H1 (cell line): Measurements from ENCODE around the gene CKLF. TPM values are rescaled to one million over a fixed set of nuclear protein-coding genes. Genes with fewer than 3 reads are reported as not detected.

ENCODE experiments used
- CTCF ChIA-PET: fragments of 300-600 bp; sonication (Branson Sonifier 250); formaldehyde crosslinking; loops from one replicate; lab custom pipeline; 2021; ENCODE audit not compliant: partially characterized antibody; lab: Charles Lee
- POLR2A ChIA-PET: fragments of 300-600 bp; sonication (Branson Sonifier 250); formaldehyde crosslinking; loops from one replicate; lab custom pipeline; 2021; ENCODE audit warnings: inconsistent platforms; ENCODE audit not compliant: partially characterized antibody; lab: Charles Lee
- DNase-seq, 2 experiments: peaks; one replicate each; pipeline versions ENCODE4 v3.0.0 to v3.0.0-alpha.2; 2010 to 2022; ENCODE audit warnings: low spot score in 2 of 2, low read depth in 1 of 2, mixed read lengths in 1 of 2
- FAIRE-seq: peaks from 2 replicates; lab custom pipeline; 2011; peaks lifted over from hg19 to GRCh38; lab: Jason Lieb, UNC
- H2AFZ ChIP-seq: 2 replicates; pipeline ENCODE4 v1.8.1; 2012; ENCODE audit warnings: low read length, inconsistent platforms
- H2AK5ac ChIP-seq: 2 replicates; pipeline ENCODE4 v1.6.1; 2013; ENCODE audit warnings: low read depth, low read length
- H2BK120ac ChIP-seq: replicated peaks from 2 replicates; pipeline ENCODE3; 2013; ENCODE audit warnings: low read depth, low read length, inconsistent platforms
- H2BK12ac ChIP-seq: 2 replicates; pipeline ENCODE4 v1.6.1; 2013; ENCODE audit warnings: low read depth, low read length
- H2BK15ac ChIP-seq: 2 replicates; pipeline ENCODE4 v1.6.1; 2013; ENCODE audit warnings: low read length
- H2BK20ac ChIP-seq: 2 replicates; pipeline ENCODE4 v1.6.1; 2013; ENCODE audit warnings: low read length
- H2BK5ac ChIP-seq: 2 replicates; pipeline ENCODE4 v1.6.1; 2013; ENCODE audit warnings: low read depth, low read length
- H3K14ac ChIP-seq: 2 replicates; pipeline ENCODE4 v1.6.1; 2013; ENCODE audit warnings: inconsistent platforms; ENCODE audit not compliant: insufficient read length
- H3K18ac ChIP-seq: 2 replicates; pipeline ENCODE4 v1.6.1; 2013; ENCODE audit warnings: low read length; ENCODE audit errors: extremely low read depth
- H3K23ac ChIP-seq: 2 replicates; pipeline ENCODE4 v1.6.1; 2013; ENCODE audit warnings: inconsistent platforms; ENCODE audit not compliant: insufficient read length
- H3K23me2 ChIP-seq: 2 replicates; pipeline ENCODE4 v1.6.1; 2013; ENCODE audit warnings: low read depth, low read length
- H3K27ac ChIP-seq: 2 replicates; pipeline ENCODE4 v1.6.1; 2011; ENCODE audit warnings: low read depth, low read length, inconsistent platforms
- H3K27me3 ChIP-seq, 4 experiments: replicated peaks in 1 of 4; 1 replicate in 1 of 4; 2 replicates in 3 of 4; pipeline versions ENCODE4 v1.6.1 to v1.8.1; 2011 to 2013; ENCODE audit warnings: low read length in 3 of 4, mild to moderate bottlenecking in 3 of 4, inconsistent platforms in 2 of 4, mixed read lengths in 2 of 4, moderate library complexity in 1 of 4; ENCODE audit not compliant: control insufficient read depth in 3 of 4, insufficient read depth in 3 of 4; ENCODE audit errors: extremely low read depth in 1 of 4
- H3K36me3 ChIP-seq, 4 experiments: 2 replicates each; pipeline versions ENCODE4 v1.6.1 to v1.8.1; 2011 to 2013; ENCODE audit warnings: mild to moderate bottlenecking in 4 of 4, low read length in 3 of 4, moderate library complexity in 2 of 4, control low read depth in 1 of 4, inconsistent platforms in 1 of 4; ENCODE audit not compliant: insufficient read depth in 4 of 4, control insufficient read depth in 2 of 4
- H3K4ac ChIP-seq: replicated peaks from 2 replicates; pipeline ENCODE3; 2013; ENCODE audit warnings: low read length, low read depth, mixed read lengths, inconsistent platforms; ENCODE audit not compliant: insufficient read length
- H3K4me1 ChIP-seq, 4 experiments: replicated peaks in 1 of 4; 1 replicate in 1 of 4; 2 replicates in 3 of 4; pipeline versions ENCODE4 v1.6.1 to v1.8.1; 2011 to 2013; ENCODE audit warnings: low read length in 3 of 4, inconsistent platforms in 2 of 4, mixed read lengths in 1 of 4; ENCODE audit not compliant: insufficient read depth in 4 of 4, control insufficient read depth in 3 of 4
- H3K4me2 ChIP-seq, 2 experiments: 2 replicates each; pipeline versions ENCODE4 v1.6.1 to v1.8.1; 2011 to 2013; ENCODE audit warnings: low read depth in 2 of 2, low read length in 2 of 2, control low read depth in 1 of 2, inconsistent platforms in 1 of 2, mild to moderate bottlenecking in 1 of 2; ENCODE audit not compliant: insufficient read depth in 1 of 2
- H3K4me3 ChIP-seq, 4 experiments: fragments of 200-600, 300-600 bp in 1 of 4; sonication (generic), shearing (Covaris generic), sonication (Bioruptor Twin) in 1 of 4; 2 replicates each; pipeline versions ENCODE4 v1.5.1 to v1.8.1; 2011 to 2016; ENCODE audit warnings: low read length in 4 of 4, low read depth in 3 of 4, control low read depth in 2 of 4, inconsistent platforms in 2 of 4, mild to moderate bottlenecking in 2 of 4, mixed read lengths in 1 of 4, moderate library complexity in 1 of 4; ENCODE audit not compliant: insufficient read depth in 2 of 4; ENCODE audit errors: extremely low read depth in 1 of 4
- H3K56ac ChIP-seq: replicated peaks from 2 replicates; pipeline ENCODE3; 2013; ENCODE audit warnings: low read depth, mild to moderate bottlenecking, mixed read lengths, low read length, inconsistent platforms; ENCODE audit not compliant: insufficient read length
- H3K79me1 ChIP-seq: 2 replicates; pipeline ENCODE4 v1.6.1; 2013; ENCODE audit warnings: low read depth, low read length, control low read depth
- H3K79me2 ChIP-seq, 2 experiments: 2 replicates each; pipeline versions ENCODE4 v1.6.1 to v1.8.1; 2012 to 2013; ENCODE audit warnings: low read length in 2 of 2, mild to moderate bottlenecking in 2 of 2, inconsistent platforms in 1 of 2; ENCODE audit not compliant: insufficient read depth in 2 of 2, control insufficient read depth in 1 of 2
- H3K9ac ChIP-seq, 4 experiments: replicated peaks in 1 of 4; 1 replicate in 1 of 4; 2 replicates in 3 of 4; pipeline versions ENCODE4 v1.6.1 to v1.8.1; 2011 to 2013; ENCODE audit warnings: low read depth in 3 of 4, low read length in 3 of 4, control low read depth in 2 of 4, mild to moderate bottlenecking in 2 of 4, moderate library complexity in 2 of 4, inconsistent platforms in 1 of 4; ENCODE audit errors: extremely low read depth in 1 of 4
- H3K9me3 ChIP-seq, 2 experiments: 2 replicates each; pipeline versions ENCODE4 v1.6.1 to v1.8.1; 2012 to 2013; ENCODE audit warnings: mild to moderate bottlenecking in 2 of 2, moderate library complexity in 2 of 2, control low read depth in 1 of 2, inconsistent platforms in 1 of 2, low read depth in 1 of 2, low read length in 1 of 2, mixed read lengths in 1 of 2; ENCODE audit not compliant: insufficient read depth in 2 of 2
- H4K20me1 ChIP-seq, 2 experiments: replicated peaks in 1 of 2; 2 replicates each; pipeline versions ENCODE3 to v1.8.1; 2011 to 2013; ENCODE audit warnings: inconsistent platforms in 2 of 2, low read length in 2 of 2, mild to moderate bottlenecking in 1 of 2; ENCODE audit not compliant: insufficient read depth in 2 of 2, control insufficient read depth in 1 of 2
- H4K5ac ChIP-seq: 2 replicates; pipeline ENCODE4 v1.6.1; 2013; ENCODE audit warnings: low read length, low read depth, mixed read lengths, inconsistent platforms; ENCODE audit not compliant: insufficient read length
- H4K8ac ChIP-seq: 2 replicates; pipeline ENCODE4 v1.8.0; 2013; ENCODE audit warnings: mild to moderate bottlenecking, moderate library complexity, low read length, inconsistent platforms; ENCODE audit not compliant: insufficient read depth; ENCODE audit errors: extremely low read depth
- H4K91ac ChIP-seq: replicated peaks from 2 replicates; pipeline ENCODE3; 2013; ENCODE audit warnings: low read length, mixed read lengths, inconsistent platforms; ENCODE audit not compliant: insufficient read length
- BCL11A ChIP-seq, 2 experiments: IDR thresholded peaks; one replicate each; pipeline ENCODE4 v1.6.1; 2011; ENCODE audit warnings: low read depth in 2 of 2, low read length in 2 of 2, mild to moderate bottlenecking in 2 of 2
- CBX5 ChIP-seq: fragments of 300-800, 300-1000 bp; sonication (generic); IDR thresholded peaks from 2 replicates; pipeline ENCODE4 v1.7.1; 2016; ENCODE audit warnings: antibody characterized with exemption, low read length, low read depth
- CHD1 ChIP-seq: IDR thresholded peaks from 2 replicates; pipeline ENCODE4 v1.6.1; 2012; ENCODE audit warnings: low read depth, low read length, improper control_type of control experiment
- HDAC6 ChIP-seq: IDR thresholded peaks from one replicate; pipeline ENCODE4 v1.7.1; 2012; ENCODE audit warnings: low read depth, mild to moderate bottlenecking, inconsistent platforms, low read length, moderate library complexity
- KDM1A ChIP-seq: fragments of 200-600, 300-600 bp; sonication (generic); IDR thresholded peaks from 2 replicates; pipeline ENCODE4 v1.7.1; 2016; ENCODE audit warnings: mild to moderate bottlenecking, low read length, borderline replicate concordance
- KDM4A ChIP-seq: IDR thresholded peaks from one replicate; pipeline ENCODE4 v1.7.1; 2012; ENCODE audit warnings: low read depth, mild to moderate bottlenecking, moderate library complexity, low read length, inconsistent platforms; ENCODE audit not compliant: severe bottlenecking
- MAFK ChIP-seq: IDR thresholded peaks from 2 replicates; pipeline ENCODE4 v1.6.1; 2012; ENCODE audit warnings: low read depth, mild to moderate bottlenecking, improper control_type of control experiment, low read length
- NRF1 ChIP-seq: IDR thresholded peaks from 2 replicates; pipeline ENCODE4 v1.6.1; 2011; ENCODE audit warnings: mild to moderate bottlenecking, low read depth, low read length, improper control_type of control experiment
- RNF2 ChIP-seq: fragments of 200-900, 300-1000 bp; sonication (generic); IDR thresholded peaks from 2 replicates; pipeline ENCODE4 v1.7.1; 2016; ENCODE audit warnings: borderline replicate concordance, low read depth, mild to moderate bottlenecking, antibody characterized with exemption, low read length; ENCODE audit not compliant: poor library complexity, severe bottlenecking; ENCODE audit errors: missing control alignments
- SIX5 ChIP-seq: IDR thresholded peaks from 2 replicates; pipeline ENCODE4 v1.6.1; 2011; ENCODE audit warnings: mild to moderate bottlenecking, low read depth, low read length
- SP1 ChIP-seq: IDR thresholded peaks from 2 replicates; pipeline ENCODE4 v1.6.1; 2011; ENCODE audit warnings: low read depth, low read length
- TAF7 ChIP-seq: optimal IDR thresholded peaks from 2 replicates; pipeline ENCODE3; 2011; ENCODE audit warnings: low read depth, mild to moderate bottlenecking, inconsistent platforms, low read length, moderate library complexity, borderline replicate concordance
- TEAD4 ChIP-seq: IDR thresholded peaks from 2 replicates; pipeline ENCODE4 v1.6.1; 2012; ENCODE audit warnings: low read depth, low read length, inconsistent platforms, mixed read lengths
- WGBS, 2 experiments: shearing (Covaris generic) in 1 of 2; methylation state at CpG; one replicate each; pipeline versions ENCODE4 v1.1.6 to v1.1.7; 2013 to 2015; ENCODE audit warnings: low lambda C conversion rate in 2 of 2, mixed read lengths in 2 of 2, inconsistent platforms in 1 of 2, low coverage in 1 of 2, missing lambda C conversion rate in 1 of 2; ENCODE audit not compliant: insufficient replicate concordance in 2 of 2, insufficient coverage in 1 of 2, insufficient read length in 1 of 2; ENCODE audit errors: extremely low coverage in 1 of 2, missing lambda C conversion rate in 1 of 2; 5-methylcytosine and 5-hydroxymethylcytosine counted together
- polyA plus RNA-seq, 7 experiments: library from polyadenylated mRNA; depleted of rRNA in 3 of 7; stranded (reverse) in 5 of 7; unstranded in 2 of 7; fragments of >200 nt in 5 of 7; fragments of 200-250 nt in 2 of 7; gene quantifications; 1 replicate in 5 of 7; 2 replicates in 1 of 7; 4 replicates in 1 of 7; pipeline versions ENCODE4 v1.2.1 to v1.2.3, GENCODE V29; 2011 to 2013; ENCODE audit warnings: missing spikeins in 2 of 7, mixed read lengths in 2 of 7
- total RNA-seq: library from RNA; stranded (reverse); fragmentation: NEBNext Ultra II Directional; extraction: Animal tissue kit (Norgen Biotek cat#: 25700); gene quantifications from 2 replicates; pipeline ENCODE4 v1.2.1, GENCODE V29; 2021

The CKLF gene
- total and polyA plus RNA-seq, 2 of the 8 experiments (the other 6 are each of a cell fraction or from before 2014, with no cell fraction given), result 21.1 to 63.5 TPM

DNA sequence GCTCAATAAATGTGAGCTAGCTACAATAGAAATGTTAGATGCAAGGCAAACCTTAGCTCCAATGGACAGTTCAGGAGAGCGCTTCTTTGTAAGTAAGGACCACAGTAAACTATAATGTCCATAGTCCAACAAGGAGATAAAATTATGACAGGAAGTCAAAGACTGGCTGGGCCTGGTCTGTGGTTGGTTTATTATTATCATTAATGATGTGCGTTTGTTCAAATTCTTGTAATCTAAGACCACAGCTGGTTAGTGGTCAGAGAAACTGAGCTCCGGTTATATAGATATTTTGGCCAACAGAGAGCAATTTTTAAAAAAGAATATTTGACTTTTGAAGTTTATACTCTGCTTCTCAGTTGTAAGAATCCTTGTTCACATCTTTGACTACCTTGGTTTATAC lies 22.2 kb downstream of the CKLF start:
- H4K5ac ChIP-seq, result no peak overlapping the region
- H3K9me3 ChIP-seq, result no peaks in the 10 kb centered on the region
- H3K9ac ChIP-seq, result no peak overlapping the region
- no peaks in the 10 kb centered on the region for H3K79me2 ChIP-seq
- 89% methylated on average over 3 of the region's 3 CpGs; no CpG with 5 or more reads in 1 of the 2 experiments for WGBS, 2 experiments
- no peaks in the 10 kb centered on the region for H3K79me1 ChIP-seq
- peaks cover 4% of the 10 kb centered on the region for H3K23me2 ChIP-seq
- no peak overlapping the region for H3K56ac ChIP-seq
- no peak overlapping the region for H2AK5ac ChIP-seq
- no peak overlapping the region for H2BK15ac ChIP-seq
- no peak overlapping the region for H4K8ac ChIP-seq
- H3K4me3 ChIP-seq, result no peak overlapping the region
- POLR2A ChIA-PET, result interaction anchor here (0.6 to 1.3 kb wide), 2 partner anchors 9 to 945 kb away, joined by 3 read pairs; no protein-coding TSS in a partner anchor
- CTCF ChIA-PET, result interaction anchor here (1.5 to 6.8 kb wide), 5 partner anchors 9 to 27 kb away, joined by 4 to 30 read pairs (median 5); no protein-coding TSS in a partner anchor
- no peaks in the 10 kb centered on the region for H4K20me1 ChIP-seq
- H3K4ac ChIP-seq, result no peak overlapping the region
- no peak overlapping the region for H2BK5ac ChIP-seq
- H2BK12ac ChIP-seq, result no peak overlapping the region
- peaks cover 0 to 10% (median 3%) of the 10 kb centered on the region in 4 experiments; a peak in 6 of 7 replicates for H3K4me1 ChIP-seq
- H3K27ac ChIP-seq, result no peak overlapping the region
- no peak overlapping the region for H3K18ac ChIP-seq
- H4K91ac ChIP-seq, result no peak overlapping the region
- DNase-seq (no peak), FAIRE-seq (no peak)
- H2BK20ac ChIP-seq, result no peak overlapping the region
- no peaks in the 10 kb centered on the region for H3K36me3 ChIP-seq
- no peak overlapping the region for H2BK120ac ChIP-seq
- H3K4me2 ChIP-seq, result no peak overlapping the region
- H3K14ac ChIP-seq, result no peak overlapping the region
- H3K23ac ChIP-seq, result no peak overlapping the region
- no peak overlapping the region for H2AFZ ChIP-seq
- peaks cover 15 to 22% (median 22%) of the 10 kb centered on the region in 4 experiments for H3K27me3 ChIP-seq
- TF ChIP-seq HDAC6 (no peak), KDM4A (no peak), NRF1 (no peak), TAF7 (no peak), KDM1A (no peak), CHD1 (no peak), MAFK (no peak), BCL11A (IDR thresholded peaks at IDR 0.05; ENCODE audit: low read depth in 2 of 2, low read length in 2 of 2) (no peak), RNF2 (no peak), SP1 (no peak), TEAD4 (no peak), CBX5 (no peak), SIX5 (no peak)
